IMR-90 (cell line): ENCODE measurements around the gene TADA1. TPM values are rescaled to one million over a fixed set of nuclear protein-coding genes. Genes with fewer than 3 reads are reported as not detected.
"Not testable (repeated sequence)": the region's sequence is repeated elsewhere in the genome, so short reads cannot be mapped to it uniquely, and the experiment has no call there.

Experiments used
- ATAC-seq: fragments of 200-7000 bp; cut with Tn5 transposase; 2 replicates; pipeline ENCODE4 v1.9.1; 2020; ENCODE audit warnings: low read depth, mild to moderate bottlenecking, moderate library complexity
- BruUV-seq: library from RNA; stranded (reverse); fragments of 400-500 nt; replicated peaks from 2 replicates; lab custom pipeline; 2021; lab: Mats Ljungman, UMichigan
- CTCF ChIA-PET: fragments of 300-600 bp; formaldehyde crosslinking; extraction: SDS; loops from one replicate; lab custom pipeline; 2021; ENCODE audit warnings: antibody characterized with exemption; lab: Yijun Ruan, JAX
- POLR2A ChIA-PET: fragments of 300-600 bp; sonication (Branson Sonifier 250); formaldehyde crosslinking; loops from one replicate; lab custom pipeline; 2022; ENCODE audit warnings: antibody characterized with exemption; ENCODE audit not compliant: unreplicated experiment; lab: Charles Lee
- DNase-seq: peaks from one replicate; pipeline ENCODE4 v3.0.0; 2013
- H2AFZ ChIP-seq: replicated peaks from 2 replicates; pipeline ENCODE3; 2013; ENCODE audit warnings: low read length, mild to moderate bottlenecking; ENCODE audit not compliant: poor library complexity
- H2AK5ac ChIP-seq: 2 replicates; pipeline ENCODE4 v1.6.1; 2013; ENCODE audit warnings: low read depth, low read length, inconsistent platforms
- H2AK9ac ChIP-seq: replicated peaks from 2 replicates; pipeline ENCODE3; 2013; ENCODE audit warnings: mild to moderate bottlenecking, low read depth, low read length, moderate library complexity; ENCODE audit not compliant: poor library complexity
- H2BK120ac ChIP-seq: 2 replicates; pipeline ENCODE4 v1.6.1; 2013; ENCODE audit warnings: low read depth, low read length, inconsistent platforms
- H2BK15ac ChIP-seq: 3 replicates; pipeline ENCODE4 v1.6.1; 2013; ENCODE audit warnings: low read depth, low read length, inconsistent platforms
- H2BK20ac ChIP-seq: 2 replicates; pipeline ENCODE4 v1.6.1; 2013; ENCODE audit warnings: low read depth, mild to moderate bottlenecking, inconsistent platforms, low read length, moderate library complexity
- H2BK5ac ChIP-seq: 2 replicates; pipeline ENCODE4 v1.6.1; 2013; ENCODE audit warnings: mild to moderate bottlenecking, low read depth, low read length, inconsistent platforms; ENCODE audit not compliant: poor library complexity, severe bottlenecking
- H3K14ac ChIP-seq: replicated peaks from 2 replicates; pipeline ENCODE4 v1.6.1; 2013; ENCODE audit warnings: low read depth, low read length, inconsistent platforms
- H3K18ac ChIP-seq: 2 replicates; pipeline ENCODE4 v1.6.1; 2013; ENCODE audit warnings: low read depth, low read length, control low read depth
- H3K23ac ChIP-seq: 2 replicates; pipeline ENCODE4 v1.6.1; 2013; ENCODE audit warnings: low read depth, low read length, inconsistent platforms
- H3K27ac ChIP-seq: 2 replicates; pipeline ENCODE4 v1.5.1; 2013; ENCODE audit warnings: mild to moderate bottlenecking, control low read depth, low read length; ENCODE audit not compliant: insufficient read depth
- H3K27me3 ChIP-seq: 2 replicates; pipeline ENCODE4 v1.6.1; 2013; ENCODE audit warnings: low read length; ENCODE audit not compliant: control insufficient read depth, insufficient read depth
- H3K36me3 ChIP-seq: 2 replicates; pipeline ENCODE4 v1.6.1; 2013; ENCODE audit warnings: low read length, mixed read lengths; ENCODE audit not compliant: control insufficient read depth, insufficient read depth
- H3K4ac ChIP-seq: 2 replicates; pipeline ENCODE4 v1.6.1; 2013; ENCODE audit warnings: low read depth, low read length, inconsistent platforms
- H3K4me1 ChIP-seq: 2 replicates; pipeline ENCODE4 v1.6.1; 2013; ENCODE audit warnings: low read length, mixed read lengths; ENCODE audit not compliant: control insufficient read depth, insufficient read depth
- H3K4me2 ChIP-seq: 2 replicates; pipeline ENCODE4 v1.6.1; 2013; ENCODE audit warnings: low read depth, mild to moderate bottlenecking, control low read depth, low read length, moderate library complexity
- H3K4me3 ChIP-seq: 2 replicates; pipeline ENCODE4 v1.5.1; 2013; ENCODE audit warnings: low read depth, mild to moderate bottlenecking, control low read depth, low read length, moderate library complexity; ENCODE audit not compliant: insufficient read depth
- H3K56ac ChIP-seq: 2 replicates; pipeline ENCODE4 v1.6.1; 2013; ENCODE audit warnings: low read length, inconsistent platforms; ENCODE audit not compliant: insufficient read depth; ENCODE audit errors: extremely low read depth
- H3K79me1 ChIP-seq, 2 experiments: 2 replicates each; pipeline ENCODE4 v1.6.1; 2013; ENCODE audit warnings: low read length in 2 of 2, inconsistent platforms in 1 of 2, low read depth in 1 of 2
- H3K9ac ChIP-seq: 2 replicates; pipeline ENCODE4 v1.6.1; 2013; ENCODE audit warnings: low read depth, low read length, control low read depth
- H3K9me1 ChIP-seq: 2 replicates; pipeline ENCODE4 v1.6.1; 2013; ENCODE audit warnings: low read length, inconsistent platforms; ENCODE audit not compliant: insufficient read depth
- H3K9me3 ChIP-seq: 2 replicates; pipeline ENCODE4 v1.6.1; 2013; ENCODE audit warnings: low read length; ENCODE audit not compliant: control insufficient read depth, insufficient read depth
- H4K20me1 ChIP-seq: 2 replicates; pipeline ENCODE4 v1.6.1; 2013; ENCODE audit warnings: low read length, inconsistent platforms; ENCODE audit not compliant: insufficient read depth
- H4K5ac ChIP-seq: 2 replicates; pipeline ENCODE4 v1.6.1; 2013; ENCODE audit warnings: mild to moderate bottlenecking, low read depth, low read length, control low read depth
- H4K8ac ChIP-seq, 2 experiments: 2 replicates each; pipeline ENCODE4 v1.6.1; 2013; ENCODE audit warnings: low read depth in 2 of 2, low read length in 2 of 2, control low read depth in 1 of 2, inconsistent platforms in 1 of 2
- H4K91ac ChIP-seq: 2 replicates; pipeline ENCODE4 v1.6.1; 2013; ENCODE audit warnings: low read depth, low read length, inconsistent platforms; ENCODE audit not compliant: insufficient read depth
- WGBS, 2 experiments: methylation state at CpG; one replicate each; pipeline versions ENCODE4 v1.1.5 to v1.1.7; 2013; ENCODE audit warnings: missing lambda C conversion rate in 2 of 2; ENCODE audit not compliant: insufficient read length in 1 of 2; ENCODE audit errors: extremely low coverage in 2 of 2; 5-methylcytosine and 5-hydroxymethylcytosine counted together
- dilution Hi-C: fragments of 300-500 bp; cut with HindIII; formaldehyde crosslinking; loops from one replicate; pipeline ENCODE4 v1.14.3; 2018; ENCODE audit warnings: low sequenced_read_pairs; ENCODE audit not compliant: unreplicated experiment
- in situ Hi-C: fragments of 300-500 bp; cut with MboI; formaldehyde crosslinking; loops from 3 replicates; pipeline ENCODE4 v1.14.3; 2019; ENCODE audit warnings: low sequenced_read_pairs, inconsistent platforms, mixed read lengths
- intact Hi-C: fragments of 100-400 bp; cut with micrococcal nuclease; formaldehyde crosslinking; loops from 2 replicates; pipeline ENCODE4 v1.10.0; 2022
- polyA plus RNA-seq, 3 experiments: library from polyadenylated mRNA; depleted of rRNA; stranded (reverse); fragments of >200 nt; gene quantifications; 2 replicates each; pipeline ENCODE4 v1.2.3, GENCODE V29; 2012; ENCODE audit warnings: low replicate concordance in 1 of 3
- total RNA-seq: library from RNA; depleted of rRNA; stranded (reverse); fragments of >200 nt; gene quantifications from 2 replicates; pipeline ENCODE4 v1.2.3, GENCODE V29; 2012

TADA1 gene
- total and polyA plus RNA-seq, 2 of the 4 experiments (the other 2 are of a cell fraction): 8.2 to 16.8 TPM

DNA sequence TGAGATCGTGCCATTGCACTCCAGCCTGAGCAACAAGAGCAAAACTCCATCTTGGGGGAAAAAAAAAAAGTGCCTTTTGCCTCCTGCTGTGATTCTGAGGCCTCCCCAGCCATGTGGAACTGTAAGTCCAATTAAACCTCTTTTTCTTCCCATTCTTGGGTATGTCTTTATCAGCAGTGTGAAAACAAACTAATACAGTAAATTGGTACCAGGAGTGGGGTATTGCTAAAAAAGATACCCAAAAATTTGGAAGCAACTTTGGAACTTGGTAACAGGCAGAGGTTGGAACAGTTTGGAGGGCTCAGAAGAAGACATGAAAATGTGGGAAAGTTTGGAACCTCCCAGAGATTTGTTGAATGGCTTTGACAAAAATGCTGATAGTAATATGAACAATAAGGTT, 46.3 kb downstream of the TADA1 start:
- H3K14ac ChIP-seq, DNase-seq, H2BK15ac ChIP-seq, H3K18ac ChIP-seq, in situ Hi-C loops, CTCF ChIA-PET, H3K27ac ChIP-seq, H2AK9ac ChIP-seq, H3K36me3 ChIP-seq, H4K91ac ChIP-seq, H4K8ac ChIP-seq, H3K4me3 ChIP-seq, H4K5ac ChIP-seq, ATAC-seq, H3K56ac ChIP-seq, H3K9ac ChIP-seq, H2BK20ac ChIP-seq, dilution Hi-C loops, H3K9me3 ChIP-seq, H3K4me1 ChIP-seq, H3K4ac ChIP-seq, H2AK5ac ChIP-seq, H4K20me1 ChIP-seq, H2BK120ac ChIP-seq, H3K79me1 ChIP-seq, H2AFZ ChIP-seq, H2BK5ac ChIP-seq, H3K9me1 ChIP-seq, H3K27me3 ChIP-seq, POLR2A ChIA-PET, BruUV-seq, H3K4me2 ChIP-seq, H3K23ac ChIP-seq: not testable (repeated sequence)
- 0% methylated on average over 1 of the region's 1 CpG; no CpG with 5 or more reads in 1 of the 2 experiments for WGBS, 2 experiments
- intact Hi-C loops: loop anchor here (10.0 kb wide), 1 partner anchor 905 kb away; no protein-coding TSS in a partner anchor
